ENCODE results near the gene GRPR.

The GRPR gene

GRCh38 chrX:16087076-16087475, 36.3 kb upstream of the GRPR start:
- no peak overlapping the region for H3K4me2 ChIP-seq (ENCODE audit: insufficient read depth, low read length)
- H2AFZ ChIP-seq (ENCODE audit: low read depth, low read length) = no peak overlapping the region
- no peak overlapping the region for H3K27ac ChIP-seq (ENCODE audit: low read length)
- no peaks in the 10 kb centered on the region for H3K4me1 ChIP-seq (ENCODE audit: insufficient read depth, low read length)
- no peaks in the 10 kb centered on the region for H3K36me3 ChIP-seq (ENCODE audit: insufficient read depth, low read length)
- no peak overlapping the region for H3K4me3 ChIP-seq (ENCODE audit: low read depth in 1 of 2, low read length in 2 of 2)
- no peaks in the 10 kb centered on the region for H3K79me2 ChIP-seq (ENCODE audit: insufficient read depth, low read length)
- no peaks in the 10 kb centered on the region for H4K20me1 ChIP-seq (ENCODE audit: insufficient read depth, low read length)
- H3K27me3 ChIP-seq (ENCODE audit: insufficient read depth, low read length, poor library complexity) = no peaks in the 10 kb centered on the region
- H3K9me3 ChIP-seq (ENCODE audit: insufficient read depth, low read length, severe bottlenecking) = no peaks in the 10 kb centered on the region
- TF ChIP-seq EZH2 (IDR thresholded peaks at IDR 0.05; ENCODE audit: borderline replicate concordance, low read depth, low read length, severe bottlenecking) = no peak
- no peak for TF ChIP-seq CTCF (IDR thresholded peaks at IDR 0.05; ENCODE audit: borderline replicate concordance, extremely low read depth, low read length, poor library complexity, severe bottlenecking)
- H3K9ac ChIP-seq (ENCODE audit: low read depth, low read length) = no peak overlapping the region
- ATAC-seq (ENCODE audit: insufficient read depth, low read depth) (no peak), DNase-seq (no peak)

GRCh38 chrX:16089086-16089485, 34.3 kb upstream of the GRPR start:
- no peak overlapping the region for H3K4me3 ChIP-seq (ENCODE audit: low read depth in 1 of 2, low read length in 2 of 2)
- H3K36me3 ChIP-seq (ENCODE audit: insufficient read depth, low read length) = no peaks in the 10 kb centered on the region
- no peaks in the 10 kb centered on the region for H3K79me2 ChIP-seq (ENCODE audit: insufficient read depth, low read length)
- no peak overlapping the region for H3K27ac ChIP-seq (ENCODE audit: low read length)
- H3K27me3 ChIP-seq (ENCODE audit: insufficient read depth, low read length, poor library complexity) = no peaks in the 10 kb centered on the region
- no peak for DNase-seq
- H3K4me2 ChIP-seq (ENCODE audit: insufficient read depth, low read length) = no peak overlapping the region
- H3K9me3 ChIP-seq (ENCODE audit: insufficient read depth, low read length, severe bottlenecking) = no peaks in the 10 kb centered on the region
- no peaks in the 10 kb centered on the region for H4K20me1 ChIP-seq (ENCODE audit: insufficient read depth, low read length)
- H2AFZ ChIP-seq (ENCODE audit: low read depth, low read length) = no peak overlapping the region
- ATAC-seq (ENCODE audit: insufficient read depth, low read depth) = no peak
- TF ChIP-seq EZH2 (IDR thresholded peaks at IDR 0.05; ENCODE audit: borderline replicate concordance, low read depth, low read length, severe bottlenecking) = no peak
- TF ChIP-seq CTCF (IDR thresholded peaks at IDR 0.05; ENCODE audit: borderline replicate concordance, extremely low read depth, low read length, poor library complexity, severe bottlenecking) = no peak
- H3K9ac ChIP-seq (ENCODE audit: low read depth, low read length) = no peak overlapping the region
- H3K4me1 ChIP-seq (ENCODE audit: insufficient read depth, low read length) = no peaks in the 10 kb centered on the region

GRCh38 chrX:16096141-16096540, 27.2 kb upstream of the GRPR start:
- no peaks in the 10 kb centered on the region for H3K27me3 ChIP-seq (ENCODE audit: insufficient read depth, low read length, poor library complexity)
- ATAC-seq (ENCODE audit: insufficient read depth, low read depth) (no peak), DNase-seq (no peak)
- no peaks in the 10 kb centered on the region for H3K9me3 ChIP-seq (ENCODE audit: insufficient read depth, low read length, severe bottlenecking)
- H3K79me2 ChIP-seq (ENCODE audit: insufficient read depth, low read length) = no peaks in the 10 kb centered on the region
- no peak overlapping the region for H3K4me3 ChIP-seq (ENCODE audit: low read depth in 1 of 2, low read length in 2 of 2)
- H3K9ac ChIP-seq (ENCODE audit: low read depth, low read length) = no peak overlapping the region
- H3K4me1 ChIP-seq (ENCODE audit: insufficient read depth, low read length) = no peaks in the 10 kb centered on the region
- TF ChIP-seq EZH2 (IDR thresholded peaks at IDR 0.05; ENCODE audit: borderline replicate concordance, low read depth, low read length, severe bottlenecking) (no peak), CTCF (IDR thresholded peaks at IDR 0.05; ENCODE audit: borderline replicate concordance, extremely low read depth, low read length, poor library complexity, severe bottlenecking) (no peak)
- no peak overlapping the region for H3K27ac ChIP-seq (ENCODE audit: low read length)
- no peak overlapping the region for H2AFZ ChIP-seq (ENCODE audit: low read depth, low read length)
- no peaks in the 10 kb centered on the region for H3K36me3 ChIP-seq (ENCODE audit: insufficient read depth, low read length)
- H3K4me2 ChIP-seq (ENCODE audit: insufficient read depth, low read length) = no peak overlapping the region
- no peaks in the 10 kb centered on the region for H4K20me1 ChIP-seq (ENCODE audit: insufficient read depth, low read length)

GRCh38 chrX:16100673-16101072, 22.7 kb upstream of the GRPR start:
- no peak for DNase-seq
- Histone ChIP-seq H2AFZ (ENCODE audit: low read depth, low read length) (no peak overlapping the region), H3K9me3 (ENCODE audit: insufficient read depth, low read length, severe bottlenecking) (no peaks in the 10 kb centered on the region), H3K4me2 (ENCODE audit: insufficient read depth, low read length) (no peak overlapping the region), H4K20me1 (ENCODE audit: insufficient read depth, low read length) (no peaks in the 10 kb centered on the region), H3K27me3 (ENCODE audit: insufficient read depth, low read length, poor library complexity) (no peaks in the 10 kb centered on the region), H3K9ac (ENCODE audit: low read depth, low read length) (no peak overlapping the region), H3K4me1 (ENCODE audit: insufficient read depth, low read length) (no peaks in the 10 kb centered on the region), H3K4me3 (ENCODE audit: low read depth in 1 of 2, low read length in 2 of 2) (no peak overlapping the region), H3K36me3 (ENCODE audit: insufficient read depth, low read length) (no peaks in the 10 kb centered on the region), H3K27ac (ENCODE audit: low read length) (no peak overlapping the region), H3K79me2 (ENCODE audit: insufficient read depth, low read length) (no peaks in the 10 kb centered on the region)
- TF ChIP-seq EZH2 (IDR thresholded peaks at IDR 0.05; ENCODE audit: borderline replicate concordance, low read depth, low read length, severe bottlenecking) = no peak
- TF ChIP-seq CTCF (IDR thresholded peaks at IDR 0.05; ENCODE audit: borderline replicate concordance, extremely low read depth, low read length, poor library complexity, severe bottlenecking) = no peak
- ATAC-seq (ENCODE audit: insufficient read depth, low read depth) = no peak
